DMS 273 (cell line): ENCODE data around the gene BORCS6.

Experiments
- DNase-seq: peaks from one replicate; lab custom pipeline; 2025; ENCODE audit not compliant: unreplicated experiment; lab: John Stamatoyannopoulos, UW

BORCS6 gene

DNA sequence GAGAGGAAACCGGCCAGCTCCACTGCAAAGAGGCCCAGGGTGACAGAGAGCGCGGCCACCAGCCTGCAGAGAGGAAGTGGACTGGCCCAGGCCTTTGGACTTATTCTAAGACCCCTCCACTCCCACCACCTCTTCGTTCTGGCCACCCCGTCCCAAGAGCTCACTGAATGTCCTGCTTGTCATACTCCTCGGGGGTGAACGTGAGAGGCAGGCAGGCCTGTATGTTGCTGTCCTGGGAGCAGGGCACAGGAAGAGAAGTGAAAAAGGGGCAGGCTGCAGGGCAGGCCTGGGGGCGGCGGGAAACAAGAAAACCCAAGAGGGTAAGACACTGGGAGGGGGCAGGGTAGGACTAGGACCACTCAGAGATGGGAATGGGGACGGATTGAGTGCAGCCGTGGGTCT is 14.2 kb downstream of the BORCS6 start:
- DNase-seq, result no peak

DNA sequence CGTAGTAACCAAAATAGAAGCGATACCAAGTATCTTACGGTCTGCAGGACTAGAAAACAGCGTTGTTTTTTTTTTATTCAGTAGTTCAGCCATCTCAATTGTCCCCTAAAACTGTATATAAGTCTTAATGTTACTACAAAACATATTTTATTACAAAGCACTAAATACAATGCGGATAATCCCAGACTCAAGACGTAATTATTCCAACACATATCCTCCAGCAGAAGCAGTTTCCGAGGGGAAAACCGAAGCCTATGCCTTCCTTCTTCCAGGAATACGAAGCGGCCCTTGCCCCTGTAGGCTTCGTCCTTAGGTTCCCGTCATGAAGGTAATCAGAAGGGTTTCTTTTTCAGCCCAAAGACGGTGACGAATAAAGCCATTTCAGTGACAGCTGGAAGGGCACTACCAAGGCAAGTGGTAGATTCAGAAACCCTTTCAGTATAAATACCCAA is 16.1 kb downstream of the BORCS6 start:
- peak; percentile 68 for DNase-seq

DNA sequence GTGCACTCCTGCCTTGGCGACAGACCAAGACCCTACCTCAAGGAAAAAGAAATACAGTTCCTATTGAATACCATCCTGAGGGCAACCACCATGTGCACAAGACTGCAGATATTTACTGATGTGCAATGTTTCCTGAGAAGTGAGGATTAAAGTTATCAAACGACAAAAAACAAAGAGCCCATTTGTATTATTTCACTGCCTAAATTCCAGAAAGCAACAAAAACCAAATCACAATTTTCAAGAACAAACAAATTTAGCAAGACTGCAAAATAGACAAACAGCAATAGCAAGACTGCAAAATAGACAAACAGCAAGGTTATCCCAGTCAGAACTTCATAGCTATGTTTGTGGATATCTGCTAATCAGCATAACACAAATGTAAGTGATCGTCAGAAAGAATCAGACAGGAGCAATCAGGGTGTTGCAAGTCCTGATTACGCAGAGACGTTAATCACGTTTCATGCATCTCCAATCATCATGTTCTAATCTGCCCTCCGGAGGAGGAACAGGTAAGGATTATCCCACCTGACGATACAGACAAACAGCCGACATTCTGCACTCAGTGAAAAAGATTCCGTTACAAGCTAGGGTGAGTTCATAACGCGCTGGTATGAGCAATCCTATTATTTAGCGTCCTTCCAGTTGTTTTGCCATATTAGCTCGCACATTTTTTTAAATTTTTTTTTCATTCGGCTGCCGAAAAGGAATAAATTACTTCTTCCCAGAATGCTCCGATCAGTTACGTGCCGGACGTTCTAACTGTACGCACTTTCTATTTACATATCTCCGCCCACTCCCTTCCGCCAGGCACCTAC is 16.7 kb downstream of the BORCS6 start:
- peak; percentile 95 for DNase-seq

DNA sequence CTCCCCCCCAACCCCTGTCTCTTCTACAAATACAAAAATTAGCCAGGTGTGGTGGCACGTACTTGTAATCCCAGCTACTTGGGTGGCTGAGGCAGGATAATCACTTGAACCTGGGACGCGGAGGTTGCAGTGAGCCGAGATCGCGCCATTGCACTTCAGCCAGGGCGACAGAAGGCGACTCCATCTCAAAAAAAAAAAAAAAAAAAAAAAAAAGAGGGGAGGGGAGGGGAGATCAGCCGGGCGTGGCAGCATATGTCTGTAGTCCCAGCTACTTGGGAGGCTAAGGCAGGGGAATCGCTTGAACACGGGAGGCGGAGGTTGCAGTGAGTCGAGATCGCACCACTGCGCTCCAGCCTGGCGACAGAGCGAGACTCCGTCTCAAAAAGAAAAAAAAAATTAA is 19.8 kb downstream of the BORCS6 start:
- peak; percentile 48 for DNase-seq

DNA sequence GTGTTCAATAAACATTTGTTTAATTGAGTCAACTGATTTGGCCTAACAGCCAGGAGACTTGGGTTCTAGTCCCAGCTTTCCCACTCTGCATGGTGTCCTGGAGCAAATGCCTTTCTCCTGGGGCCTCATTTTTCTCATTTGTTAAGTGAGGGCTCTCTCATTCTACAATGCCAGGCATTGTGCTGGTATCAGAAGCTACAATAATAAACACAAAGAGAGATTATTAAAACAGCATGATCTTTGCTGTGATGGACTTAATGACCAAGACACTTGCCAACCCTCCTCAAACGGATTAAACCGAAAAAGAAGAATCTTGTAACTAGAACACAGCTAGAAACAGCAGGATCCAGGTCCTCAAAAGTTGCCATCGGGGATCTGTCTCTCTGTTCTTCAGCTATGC is 22.5 kb downstream of the BORCS6 start:
- no peak for DNase-seq

DNA sequence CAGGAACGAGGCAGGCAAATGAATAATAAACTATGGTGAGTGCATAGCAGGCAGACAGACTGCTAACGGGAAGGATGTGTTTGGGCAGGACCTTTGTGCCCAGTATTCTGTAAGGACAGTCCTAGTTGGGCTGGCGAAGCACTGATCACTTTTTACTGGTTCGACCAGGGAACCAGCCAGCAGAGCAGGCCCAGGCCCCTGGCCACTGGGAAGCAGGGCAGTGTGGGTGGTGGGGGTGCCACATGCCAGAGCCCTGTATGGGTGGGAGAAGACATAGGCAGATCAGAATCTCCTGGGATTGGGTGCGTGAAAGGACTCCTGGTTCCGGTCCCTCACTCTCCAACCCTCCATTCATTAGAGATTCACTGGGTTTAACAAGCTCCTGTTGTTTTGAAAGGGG is 23.2 kb downstream of the BORCS6 start:
- no peak for DNase-seq

DNA sequence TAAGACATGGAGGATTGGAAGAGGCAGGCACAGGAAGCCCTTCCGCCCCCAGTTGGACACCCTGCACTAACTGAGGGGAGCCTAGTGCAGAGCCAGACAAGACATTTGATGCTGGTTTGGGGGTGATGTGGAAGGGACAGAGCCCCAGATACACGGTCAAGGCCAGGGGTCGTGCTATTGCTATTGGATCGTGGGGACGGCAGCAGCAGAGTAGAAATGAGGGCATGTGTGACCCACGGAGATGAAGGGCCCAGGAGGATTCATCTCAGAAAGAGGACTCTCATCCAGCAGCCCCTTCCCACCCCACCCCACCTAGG is 25.2 kb downstream of the BORCS6 start:
- DNase-seq, result no peak

DNA sequence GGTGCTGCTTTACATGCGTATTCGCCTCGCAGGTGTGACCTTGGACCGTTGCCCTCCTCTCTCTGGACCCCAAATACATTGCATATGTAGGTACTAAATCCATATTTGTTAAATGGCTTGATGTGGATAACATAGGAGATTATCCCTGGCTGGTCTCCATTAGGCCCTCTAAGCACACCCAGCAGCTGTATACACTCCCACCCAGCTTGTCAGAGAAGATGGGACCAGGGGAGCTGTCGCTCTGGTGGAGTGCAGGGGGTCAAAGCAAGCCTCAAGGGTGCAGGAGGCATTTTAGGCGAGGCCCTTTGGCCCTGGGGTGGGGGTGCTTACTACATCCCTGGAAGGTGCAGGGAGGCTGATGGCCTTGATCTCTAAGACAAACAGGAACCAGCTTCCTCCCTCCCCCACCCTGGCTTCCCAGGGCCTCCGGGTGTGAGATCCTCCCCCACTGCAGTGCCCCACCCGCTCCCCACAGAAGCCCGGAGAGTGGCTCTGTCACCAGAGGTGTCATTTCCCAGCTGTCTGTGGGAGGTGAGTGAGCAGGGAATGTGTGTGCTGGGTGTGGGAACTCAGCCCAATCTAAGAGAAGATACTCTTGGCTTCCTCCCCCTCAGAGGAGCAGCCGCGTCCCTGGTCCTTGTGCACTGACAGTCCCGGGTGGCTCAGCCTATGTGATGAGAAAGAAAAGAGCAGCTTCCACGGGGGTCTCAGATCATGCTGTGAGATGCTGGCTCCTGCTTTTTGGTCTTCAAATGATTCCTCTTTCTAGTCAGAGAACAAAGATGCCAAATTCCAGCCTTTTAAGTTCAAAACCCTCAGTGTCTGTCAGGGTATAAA is 25.8 kb downstream of the BORCS6 start:
- peak; percentile 35 for DNase-seq

DNA sequence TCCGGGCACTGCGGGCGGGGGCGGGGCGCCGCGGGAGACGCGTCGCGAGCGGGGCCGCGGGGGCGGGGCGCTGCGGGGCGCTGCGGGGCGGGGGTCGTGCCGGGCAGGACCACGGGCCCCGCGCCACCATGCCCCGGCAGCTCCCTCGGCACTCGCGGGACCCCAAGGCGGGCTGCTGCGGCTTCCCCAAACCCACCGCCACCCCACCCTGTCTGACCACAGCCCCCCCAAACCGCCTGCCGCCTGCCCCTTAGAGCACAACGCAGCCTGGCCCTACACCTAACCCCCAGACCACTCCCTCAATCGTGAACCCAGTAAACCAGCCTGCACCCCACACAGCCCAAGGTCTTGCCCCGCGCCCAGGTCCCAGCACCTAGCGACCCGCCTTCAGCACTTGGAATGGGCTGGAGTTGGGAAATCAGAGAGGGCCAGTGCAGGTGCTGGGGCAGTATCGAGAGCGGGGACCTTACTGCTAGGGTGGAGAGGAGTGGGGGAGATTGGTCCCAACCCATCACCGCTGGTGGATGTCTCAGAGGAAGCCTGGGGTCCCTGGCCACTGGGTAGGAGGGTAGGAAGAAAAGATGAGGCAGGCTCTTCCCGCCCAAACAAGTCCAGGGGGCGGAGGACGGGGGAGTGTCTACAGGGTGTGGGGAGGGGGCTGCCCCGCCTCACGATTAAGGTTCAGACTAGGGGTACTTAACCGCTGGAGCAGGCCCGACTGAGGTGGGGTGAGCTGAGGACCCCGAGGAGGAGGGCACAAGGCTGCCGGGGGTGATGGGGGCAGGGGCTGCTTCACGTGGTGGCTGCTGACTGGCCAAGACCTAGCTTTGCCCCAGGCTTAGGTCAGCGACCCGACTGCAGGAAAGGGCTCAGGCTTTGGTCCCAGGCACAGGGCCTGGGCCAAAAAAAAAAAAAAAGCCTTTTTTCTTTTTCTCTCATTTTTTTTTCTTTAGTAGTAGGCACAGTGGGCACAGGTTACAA is 26.7 kb downstream of the BORCS6 start:
- DNase-seq, result peak; percentile 32

DNA sequence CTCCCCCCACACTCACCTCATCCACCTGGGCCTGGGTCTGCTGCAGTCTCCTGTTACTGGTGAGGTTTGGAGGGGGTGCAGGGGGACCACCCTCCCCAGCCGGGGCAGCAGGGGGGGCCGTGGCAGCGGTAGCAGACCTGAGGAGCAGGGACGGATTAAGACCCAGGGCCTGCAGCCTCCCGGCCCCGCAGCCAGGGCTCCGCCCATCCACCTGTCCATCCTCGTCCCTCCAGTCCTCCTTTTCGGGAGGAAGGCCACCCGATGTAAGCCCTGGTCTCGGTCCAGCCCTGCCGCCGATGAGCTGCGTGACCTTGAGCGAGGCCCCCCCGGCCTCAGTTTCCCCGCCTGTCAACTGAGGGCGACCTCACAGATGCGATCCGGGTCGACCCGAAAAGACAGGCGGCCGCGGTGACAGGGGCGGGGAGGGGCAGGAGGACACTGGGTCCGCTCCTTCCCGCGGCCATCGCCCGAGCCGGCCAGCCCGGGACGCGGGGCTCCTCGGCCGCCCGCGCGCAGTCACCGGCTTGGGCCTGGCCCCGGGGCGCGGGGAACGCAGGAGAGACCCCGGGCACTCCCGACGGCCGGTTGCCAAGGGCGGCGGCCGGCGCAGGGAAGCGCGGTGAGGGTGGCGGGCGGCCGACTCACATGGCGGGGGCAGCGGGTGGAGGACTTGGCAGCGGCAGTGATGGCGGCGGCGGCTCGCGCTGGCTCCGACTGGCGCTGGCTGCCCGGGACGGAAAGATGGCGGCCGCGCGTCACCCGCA is 27.6 kb downstream of the BORCS6 start, which contains the start of gene VAMP2:
TSS of gene VAMP2 (minus strand) at position 716 of the 764 bp plus-strand sequence. CDS start at position 647, 69 bp downstream.
- DNase-seq, result peak; percentile 78

DNA sequence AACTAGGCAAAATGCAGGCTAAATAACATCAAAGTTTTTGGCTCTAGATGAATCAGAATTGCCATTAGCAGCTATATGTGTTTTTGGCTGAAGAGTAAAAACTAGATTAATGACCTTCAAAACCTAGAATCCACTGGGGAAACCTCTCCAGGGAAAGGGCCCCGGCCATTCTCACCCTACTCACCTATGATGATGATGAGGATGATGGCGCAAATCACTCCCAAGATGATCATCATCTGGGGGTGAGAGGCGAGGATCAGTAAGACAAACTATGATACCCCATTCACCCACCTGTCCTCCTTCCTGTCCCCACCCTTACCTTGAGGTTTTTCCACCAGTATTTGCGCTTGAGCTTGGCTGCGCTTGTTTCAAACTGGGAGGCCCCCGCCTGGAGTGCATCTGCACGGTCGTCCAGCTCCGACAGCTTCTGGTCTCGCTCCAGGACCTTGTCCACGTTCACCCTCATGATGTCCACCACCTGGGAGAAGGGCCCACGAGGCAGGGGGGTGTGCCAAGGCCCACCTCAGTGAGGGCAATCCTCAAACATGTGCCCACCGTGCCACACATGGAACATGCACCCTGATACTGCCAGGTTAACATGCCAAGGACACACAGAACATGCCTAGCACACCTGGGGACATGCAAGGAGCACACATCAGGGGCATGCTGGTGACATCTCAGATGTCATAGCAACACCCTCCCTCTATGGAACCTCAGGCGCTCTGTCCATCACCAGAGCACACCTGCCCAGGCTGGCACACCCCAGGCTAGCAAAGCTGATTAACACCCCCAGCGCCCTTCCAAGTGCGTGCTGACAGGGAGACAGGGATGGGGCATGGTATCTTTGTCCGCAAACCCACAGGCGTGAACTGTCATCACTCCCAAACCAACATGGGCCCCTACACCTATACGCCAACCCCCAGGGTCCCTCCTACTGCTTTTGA is 28.4 kb downstream of the BORCS6 start:
- no peak for DNase-seq

DNA sequence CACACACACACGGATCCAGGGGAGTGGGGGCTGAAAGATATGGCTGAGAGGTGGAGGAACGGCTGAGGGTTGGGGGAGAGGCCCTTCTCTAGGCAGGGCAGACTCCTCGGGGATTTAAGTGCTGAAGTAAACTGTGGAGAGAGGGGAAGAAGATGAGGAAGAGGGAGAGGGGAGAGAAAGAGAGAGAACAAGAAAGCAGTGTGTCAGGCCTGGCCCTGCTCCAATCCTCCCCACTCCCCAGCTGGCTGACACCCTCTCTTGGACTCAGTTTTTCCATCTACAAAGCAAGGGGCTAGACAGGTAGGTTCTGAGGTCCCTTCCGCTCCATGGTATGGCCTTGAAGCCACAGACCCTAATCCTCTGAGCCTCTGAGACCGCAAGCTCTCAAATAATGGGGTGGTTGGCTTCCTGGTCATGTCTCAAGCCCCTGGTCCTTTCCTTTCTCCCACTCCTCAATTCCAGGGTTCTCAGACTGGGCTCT is 29.2 kb downstream of the BORCS6 start:
- no peak for DNase-seq

DNA sequence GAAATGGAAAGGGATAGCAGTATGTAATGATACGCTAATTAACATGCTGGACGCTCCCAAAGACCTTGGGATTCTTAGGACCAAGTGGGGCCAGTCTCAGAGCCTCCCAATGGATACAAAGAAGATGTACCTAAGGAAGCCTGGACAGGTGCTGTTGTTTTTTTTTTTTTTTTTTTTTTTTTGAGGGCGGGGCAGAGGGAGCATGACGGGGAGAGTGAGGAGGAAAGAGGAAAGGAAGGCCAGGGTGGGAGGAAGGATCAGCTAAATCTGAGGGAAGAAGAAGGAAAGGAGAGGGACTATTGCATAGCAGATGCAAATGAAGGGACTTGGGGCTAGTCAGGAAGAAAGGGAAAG is 29.8 kb downstream of the BORCS6 start:
- no peak for DNase-seq

DNA sequence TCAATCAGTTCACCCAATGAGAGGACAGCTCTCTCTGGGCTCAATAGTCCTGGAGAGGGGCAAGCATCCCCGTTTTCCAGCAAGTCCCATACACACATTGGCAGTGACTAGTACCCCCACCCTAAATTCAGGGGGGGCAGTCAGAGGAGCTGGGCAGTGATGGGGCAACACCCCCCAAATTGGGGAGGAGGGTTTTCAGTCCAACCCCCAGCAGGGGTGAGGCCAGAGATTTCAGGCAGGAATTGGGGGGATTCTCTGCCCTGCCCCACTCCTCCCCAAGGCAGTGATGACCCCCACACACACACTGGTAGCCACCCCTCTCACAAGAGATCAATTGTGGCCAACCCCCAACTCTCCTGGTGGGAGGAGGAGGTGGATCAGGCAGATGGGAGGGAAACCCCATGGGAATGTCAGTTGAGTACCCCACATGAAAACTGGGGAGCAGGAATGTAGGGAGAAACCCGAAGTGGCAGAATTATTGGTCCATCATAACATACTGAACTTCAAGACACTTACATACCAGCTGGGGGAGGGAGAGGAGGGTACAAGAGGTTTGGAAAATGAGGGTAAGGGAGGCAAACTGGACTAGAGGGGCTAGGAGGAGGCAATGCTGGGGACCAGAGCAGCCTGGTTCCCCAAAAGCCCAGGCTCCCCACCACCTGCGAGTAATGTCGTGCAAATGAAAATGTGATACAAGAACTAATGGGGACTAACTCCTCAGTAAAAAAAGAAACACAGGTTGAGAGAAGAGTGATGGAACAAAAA is 30.3 kb downstream of the BORCS6 start:
- no peak for DNase-seq

DNA sequence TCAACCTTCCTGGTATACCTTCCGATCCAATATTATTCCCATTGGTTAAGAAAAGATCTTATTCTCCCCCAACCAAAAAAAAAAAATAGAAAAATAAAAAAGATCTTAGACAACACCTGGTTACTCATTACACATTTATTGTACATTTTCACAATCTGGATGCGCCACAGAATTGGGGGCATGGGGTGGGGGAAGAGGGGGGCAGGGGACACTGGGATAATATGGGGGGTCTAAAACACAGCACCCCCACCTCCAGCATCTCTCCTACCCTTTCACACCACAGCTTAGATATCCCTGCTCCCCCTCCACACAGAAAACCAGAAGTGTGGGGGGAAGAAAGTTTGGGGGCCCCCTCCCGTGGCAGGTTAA is 31.0 kb downstream of the BORCS6 start:
- DNase-seq, result no peak

DNA sequence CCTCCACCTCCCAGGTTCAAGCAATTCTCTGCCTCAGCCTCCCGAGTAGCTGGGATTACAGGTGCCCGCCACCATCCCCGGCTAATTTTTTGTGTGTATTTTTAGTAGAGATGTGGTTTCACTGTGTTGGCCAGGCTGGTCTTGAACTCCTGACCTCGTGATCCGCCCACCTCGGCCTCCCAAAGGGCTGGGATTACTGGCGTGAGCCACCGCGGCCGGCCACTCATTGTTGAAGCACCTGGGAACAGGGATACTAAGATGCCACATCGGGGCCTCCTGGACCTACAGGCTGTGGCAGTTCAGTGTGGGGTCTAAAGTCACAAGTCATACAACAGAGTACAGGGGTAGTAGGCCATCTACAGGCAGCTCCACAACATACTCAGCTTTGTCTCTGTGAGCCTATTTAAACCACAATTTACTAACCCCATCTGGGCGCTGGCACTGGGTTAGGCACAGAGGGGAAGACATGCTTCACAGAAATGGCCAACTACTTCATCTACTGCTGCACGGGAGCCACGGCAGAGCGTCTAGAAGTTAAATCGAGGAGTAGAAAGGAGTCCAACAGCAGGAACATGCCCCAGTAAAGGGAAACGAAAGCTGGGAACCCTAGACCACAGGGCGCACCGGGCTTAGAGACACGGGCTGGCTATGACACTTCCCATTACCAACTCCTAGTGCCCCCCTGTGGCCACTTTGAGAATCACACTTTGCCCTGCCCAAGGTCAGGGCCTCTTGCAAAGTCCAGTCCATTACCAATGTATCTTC is 31.5 kb downstream of the BORCS6 start:
- DNase-seq, result peak; percentile 89

DNA sequence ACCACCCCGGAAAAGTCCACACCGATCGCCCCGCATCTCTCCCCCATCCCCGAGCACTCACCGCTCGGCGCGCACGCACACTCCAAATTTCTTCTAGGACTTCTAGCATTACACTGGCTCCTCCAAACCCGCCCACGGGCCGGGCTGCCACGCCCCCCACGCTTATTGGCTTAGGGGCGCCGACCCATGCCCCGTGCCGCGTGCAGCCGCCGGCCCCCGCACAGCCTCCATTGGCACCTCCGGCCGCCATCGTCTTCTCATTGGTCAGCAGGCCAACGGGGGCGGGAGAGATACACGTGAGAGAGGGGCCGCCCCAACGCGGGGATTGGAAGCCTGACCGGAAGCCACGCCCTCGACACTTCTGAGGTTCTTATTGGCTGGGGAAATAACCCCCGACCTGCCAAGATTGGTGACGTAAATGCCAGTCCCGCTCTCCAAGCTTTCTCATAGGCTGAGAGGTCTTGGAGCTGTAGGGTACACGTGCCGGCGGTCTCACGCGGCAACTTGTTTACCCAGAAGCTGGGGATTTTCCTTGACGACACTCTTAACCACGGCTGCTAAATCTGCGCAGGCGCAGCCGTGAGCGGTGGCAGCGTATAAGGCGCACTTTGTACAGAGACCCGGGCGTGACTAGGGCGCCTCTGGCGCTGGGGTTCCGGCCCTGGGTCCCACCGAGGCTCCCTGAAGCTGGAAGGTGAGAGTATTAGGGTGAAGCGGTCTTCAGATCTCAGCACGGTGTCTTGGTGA is 33.6 kb downstream of the BORCS6 start:
- DNase-seq, result peak; percentile 99
